ENCODE measurements around the gene PDE1A. TPM values are rescaled to one million over a fixed set of nuclear protein-coding genes. Genes with fewer than 3 reads are reported as not detected.

PDE1A gene
- total RNA-seq, 1 donor from 2014 or later, result 0.06 TPM

DNA sequence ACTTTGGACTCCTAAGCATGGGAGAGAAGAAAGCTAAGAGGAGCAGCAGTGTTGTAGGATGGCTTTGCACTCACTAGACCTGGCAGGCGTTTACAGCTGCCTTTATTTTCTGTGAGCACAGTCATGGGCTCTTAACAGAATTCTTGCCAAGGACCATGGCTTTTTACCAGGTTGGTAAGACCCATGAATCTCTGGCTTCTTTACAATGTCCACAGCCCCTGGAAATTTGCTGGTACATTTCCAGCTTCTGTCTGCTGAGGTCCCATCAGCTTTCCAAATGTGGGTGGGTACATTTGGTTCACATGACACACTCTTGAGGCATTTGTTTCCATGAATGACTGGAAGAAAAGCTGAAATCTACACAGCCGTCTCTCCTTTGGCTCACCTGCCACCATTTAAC is 278.5 kb downstream of the PDE1A start:
- DNase-seq (ENCODE audit: extremely low read depth, low read depth, low spot score), result no peak

DNA sequence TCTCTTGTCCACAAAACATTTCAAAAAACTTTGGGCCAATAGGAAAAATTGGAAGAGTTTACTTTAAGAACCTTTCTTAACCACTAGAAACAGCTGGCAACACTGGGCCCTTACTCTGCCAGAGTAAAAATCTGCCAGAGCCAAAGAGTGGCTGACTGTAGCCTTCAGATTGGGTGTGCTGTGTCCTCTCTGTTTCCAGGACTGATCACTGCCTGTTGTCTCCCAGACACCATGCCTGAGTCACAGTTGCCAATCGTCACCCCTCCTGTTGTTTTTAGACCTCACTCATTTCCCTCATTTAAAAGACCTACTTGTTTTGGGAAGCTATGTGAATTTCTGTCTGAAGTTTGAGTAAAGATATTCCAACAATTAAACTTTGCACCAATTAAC is 282.1 kb downstream of the PDE1A start:
- no peak for DNase-seq (ENCODE audit: extremely low read depth, low read depth, low spot score)

DNA sequence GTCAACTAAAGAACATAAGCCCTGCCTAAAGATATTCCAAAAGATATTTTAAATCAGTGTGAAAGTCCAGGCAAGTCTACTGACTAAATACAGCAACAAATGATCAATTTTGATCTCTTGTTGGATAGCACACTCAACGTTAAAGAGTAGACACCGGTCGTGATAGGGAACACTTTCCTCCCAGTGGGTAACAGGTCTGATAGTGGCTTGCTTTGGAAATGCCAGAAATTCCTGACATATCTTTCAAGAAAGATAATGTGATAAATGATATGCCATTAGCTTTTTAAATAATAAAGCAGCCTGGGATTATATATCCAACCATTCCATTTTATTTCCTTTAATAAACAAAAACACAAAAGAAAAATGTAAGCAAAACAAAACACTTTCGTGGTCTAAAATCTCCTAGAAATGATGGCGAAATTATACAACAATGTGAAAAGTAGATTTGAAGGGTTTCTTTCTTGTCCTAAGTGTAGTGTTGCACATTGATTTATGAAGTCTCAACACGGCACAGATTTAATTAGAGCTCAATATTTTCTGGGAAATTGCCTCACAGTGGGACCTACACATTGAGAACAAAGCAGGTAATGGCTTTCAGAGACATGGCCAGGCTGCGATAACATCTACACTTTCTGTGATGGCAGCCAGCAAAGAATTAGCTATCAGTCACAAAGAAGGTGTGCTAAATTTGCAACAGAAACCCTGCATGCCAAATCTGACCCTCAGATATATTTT is 282.6 kb downstream of the PDE1A start:
- no peak for DNase-seq (ENCODE audit: extremely low read depth, low read depth, low spot score)

DNA sequence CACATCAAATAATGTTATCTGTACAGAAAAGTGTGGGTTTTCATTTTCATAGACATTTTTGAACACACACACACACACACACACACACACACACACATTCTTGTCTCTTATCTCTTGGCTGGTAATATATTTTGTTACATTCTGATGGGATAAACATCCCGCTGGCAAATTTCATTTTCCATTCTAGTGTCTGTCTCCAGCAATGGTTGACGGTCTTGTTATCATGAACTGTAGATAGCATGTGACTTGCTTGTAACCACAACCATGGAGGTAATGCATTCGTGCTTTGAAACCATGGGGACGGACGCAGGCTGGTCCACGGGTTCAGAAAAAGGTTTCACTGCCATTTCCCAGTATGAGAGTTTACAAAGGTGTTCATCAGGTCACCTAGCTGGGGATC is 284.8 kb downstream of the PDE1A start:
- DNase-seq (ENCODE audit: extremely low read depth, low read depth, low spot score), result no peak

DNA sequence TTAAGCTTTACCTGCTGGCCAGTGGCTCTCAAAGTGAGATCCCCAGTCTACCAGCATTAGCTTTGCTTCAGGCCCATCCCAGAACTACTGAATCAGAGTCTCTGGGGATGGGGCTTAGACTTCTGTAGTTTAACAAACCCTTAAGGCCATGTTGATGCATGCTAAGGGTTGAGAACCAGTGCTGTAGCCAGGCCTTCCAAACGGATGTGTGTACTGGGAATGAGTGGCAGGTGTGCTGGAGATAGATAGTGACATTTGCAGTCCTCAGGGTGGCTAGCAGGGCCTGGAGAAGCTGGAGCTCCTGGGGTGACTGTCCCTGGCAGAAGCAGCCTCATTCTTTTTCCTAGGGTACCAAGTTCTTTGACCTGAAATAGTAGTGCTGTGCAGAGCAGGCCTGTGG is 292.6 kb downstream of the PDE1A start:
- no peak for DNase-seq (ENCODE audit: extremely low read depth, low read depth, low spot score)

GRCh38 chr2:182133195-182133891 is 293.5 kb downstream of the PDE1A start:
- DNase-seq (ENCODE audit: extremely low read depth, low read depth, low spot score), result no peak

- no peak for DNase-seq (ENCODE audit: extremely low read depth, low read depth, low spot score)
These were observed 294.2 kb downstream of the PDE1A start for GRCh38 chr2:182132605-182133004.

DNA sequence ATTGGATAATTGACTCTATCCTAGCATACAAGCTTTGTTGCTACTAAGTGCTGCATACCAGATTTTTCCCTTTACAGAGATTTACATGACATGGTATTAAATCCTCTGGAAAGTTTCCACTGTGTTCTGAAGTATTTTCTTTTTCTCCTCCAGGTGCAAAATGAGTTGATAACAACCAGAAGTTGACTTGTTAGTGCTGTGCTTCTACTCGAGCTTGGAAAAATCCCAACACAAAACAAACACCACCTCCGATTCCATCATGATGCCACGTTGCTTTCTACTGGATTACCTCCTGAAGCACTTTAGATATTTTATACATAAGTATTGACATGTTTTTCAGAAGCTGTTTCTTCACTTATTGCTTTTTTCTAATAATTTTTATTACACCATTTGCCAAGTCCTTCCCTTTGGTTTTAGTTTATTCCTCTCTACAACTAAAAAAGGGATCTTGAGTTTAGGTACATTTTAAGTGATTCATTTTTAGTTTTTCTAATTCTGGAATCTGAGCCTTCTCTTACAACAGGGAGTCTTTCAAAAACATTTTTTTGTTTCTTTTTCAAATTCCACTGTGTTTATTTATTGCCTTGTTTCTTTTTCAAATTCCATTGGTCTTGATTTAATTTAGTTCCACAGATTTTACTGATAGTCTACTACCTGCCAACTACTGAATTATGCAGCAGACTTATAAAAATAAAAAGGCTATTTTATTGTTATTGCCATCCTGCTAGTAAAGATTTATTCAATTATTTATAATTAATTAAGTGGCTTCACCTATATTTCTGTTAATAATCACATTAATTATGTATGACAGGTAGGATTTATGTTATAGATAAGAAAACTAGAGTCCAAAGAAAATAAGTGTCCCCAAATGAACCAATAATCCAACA is 297.8 kb downstream of the PDE1A start:
- DNase-seq (ENCODE audit: extremely low read depth, low read depth, low spot score), result no peak

DNA sequence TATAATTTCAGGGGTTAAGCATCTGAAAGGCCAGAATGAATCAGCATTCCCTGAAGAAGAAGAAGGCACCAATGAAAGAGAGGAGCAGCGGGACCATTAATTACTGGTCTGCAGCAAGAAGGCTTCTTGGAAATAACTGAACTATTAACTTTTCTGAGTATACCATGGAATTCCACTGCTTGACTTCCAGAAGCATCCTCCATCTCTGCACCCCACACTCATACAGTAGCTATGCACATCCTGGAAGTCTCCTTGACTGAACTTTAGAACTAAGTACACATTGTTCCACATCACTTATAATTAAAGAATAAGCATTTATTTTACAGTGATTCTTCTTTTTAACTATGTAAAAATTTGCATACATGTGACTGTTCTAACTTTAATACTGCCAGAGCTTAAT is 309.6 kb downstream of the PDE1A start:
- DNase-seq (ENCODE audit: extremely low read depth, low read depth, low spot score), result no peak

DNA sequence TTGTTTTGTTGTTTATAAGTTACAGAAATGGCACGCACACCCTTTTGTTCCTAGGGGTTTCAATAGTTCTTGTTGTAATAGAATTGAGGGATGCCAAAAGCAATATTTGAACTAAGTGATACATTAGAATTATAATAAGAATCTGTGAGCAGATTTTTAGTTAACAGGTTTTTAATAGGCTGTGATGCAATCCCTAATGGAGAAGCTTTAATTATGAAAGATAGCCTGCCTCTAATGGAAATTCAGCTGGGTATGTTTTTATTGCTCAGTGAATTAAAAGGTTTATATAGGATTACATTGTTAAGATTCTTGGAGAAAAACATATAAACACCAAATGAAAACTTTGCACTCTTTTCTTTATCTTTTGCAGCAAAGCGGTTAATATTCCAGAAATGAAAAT is 310.1 kb downstream of the PDE1A start:
- no peak for DNase-seq (ENCODE audit: extremely low read depth, low read depth, low spot score)

GRCh38 chr2:182115258-182115657 is 311.6 kb downstream of the PDE1A start:
- DNase-seq (ENCODE audit: extremely low read depth, low read depth, low spot score), result no peak

- DNase-seq (ENCODE audit: extremely low read depth, low read depth, low spot score), result no peak
These were observed 313.5 kb downstream of the PDE1A start for GRCh38 chr2:182113334-182113733.

DNA sequence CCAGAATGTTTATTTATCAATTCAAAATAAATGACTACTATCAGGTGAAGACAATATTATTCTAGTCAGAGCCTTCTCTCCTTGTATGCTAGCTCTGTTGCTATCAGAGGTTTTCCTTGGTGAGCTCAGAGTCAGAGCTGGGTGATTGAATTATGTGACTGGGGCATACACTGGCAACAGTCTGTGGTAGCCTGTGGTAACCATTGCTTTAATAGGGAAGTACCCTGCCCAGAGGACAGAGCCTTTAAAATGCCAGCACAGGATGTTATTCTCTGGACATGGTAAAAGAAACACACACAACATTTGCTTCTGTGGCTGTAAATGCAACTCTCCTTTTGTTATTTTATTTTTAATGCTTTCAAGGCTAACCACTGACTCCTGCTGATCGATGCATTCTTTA is 316.5 kb downstream of the PDE1A start:
- DNase-seq (ENCODE audit: extremely low read depth, low read depth, low spot score), result no peak

DNA sequence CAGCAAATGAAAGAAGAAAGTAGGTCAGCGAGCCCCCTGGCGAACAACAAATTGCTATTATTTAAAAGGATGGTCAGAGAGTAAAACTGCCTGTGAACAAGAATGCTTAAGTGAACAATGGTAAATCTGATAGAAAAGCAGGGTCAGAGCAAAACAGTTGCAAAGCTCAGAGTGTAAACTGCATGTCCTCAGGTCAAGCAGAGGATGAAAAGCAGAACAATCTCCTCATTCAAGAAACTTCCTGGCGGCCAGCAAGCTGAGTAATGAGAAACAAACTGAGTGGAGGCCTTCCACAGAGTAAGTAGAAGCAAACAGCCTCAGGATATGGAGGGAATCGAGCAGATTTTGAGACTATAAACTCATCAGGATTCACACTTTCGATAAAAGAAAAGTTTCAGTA is 323.3 kb downstream of the PDE1A start:
- no peak for DNase-seq (ENCODE audit: extremely low read depth, low read depth, low spot score)

GRCh38 chr2:182101263-182101662 is 325.6 kb downstream of the PDE1A start:
- DNase-seq (ENCODE audit: extremely low read depth, low read depth, low spot score), result no peak

GRCh38 chr2:182098648-182099047 is 328.2 kb downstream of the PDE1A start:
- no peak for DNase-seq (ENCODE audit: extremely low read depth, low read depth, low spot score)

- DNase-seq (ENCODE audit: extremely low read depth, low read depth, low spot score), result no peak
These were observed 329.2 kb downstream of the PDE1A start for GRCh38 chr2:182097571-182098164.

- DNase-seq (ENCODE audit: extremely low read depth, low read depth, low spot score), result no peak
These were observed 336.4 kb downstream of the PDE1A start for GRCh38 chr2:182090486-182090885.

All from glomerular endothelial cell (primary cell).